Gastrocnemius medialis (tissue), 4 donors: ENCODE results near the gene GPC6. TPM values are rescaled to one million over a fixed set of nuclear protein-coding genes. Genes with fewer than 3 reads are reported as not detected.

Source experiments
- ATAC-seq, 2 donors: fragments of 150-250 bp; one replicate each; pipeline ENCODE4 v1.9.1; 2016
- DNase-seq, 2 donors: peaks; one replicate each; pipeline ENCODE4 v3.0.0-alpha.2; 2019
- H3K27ac ChIP-seq, 4 donors: fragments of 200-600 bp; sonication (generic); 1 replicate in 1 of 4; 2 replicates in 3 of 4; pipeline ENCODE4 v1.5.1; 2016 to 2018; ENCODE audit warnings: mild to moderate bottlenecking in 2 of 4, moderate library complexity in 1 of 4
- H3K27me3 ChIP-seq, 3 donors: fragments of 200-600 bp; sonication (generic) in 2 of 3; 1 replicate in 1 of 3; 2 replicates in 2 of 3; pipeline versions ENCODE4 v1.5.1 to v1.6.0; 2016 to 2019; ENCODE audit warnings: mild to moderate bottlenecking in 1 of 3, moderate library complexity in 1 of 3
- H3K36me3 ChIP-seq, 2 donors: fragments of 200-600 bp; sonication (generic) in 1 of 2; one replicate each; pipeline ENCODE4 v1.5.1; 2017 to 2018
- H3K4me1 ChIP-seq, 2 donors: fragments of 200-600 bp; sonication (generic) in 1 of 2; one replicate each; pipeline ENCODE4 v1.5.1; 2016 to 2017; ENCODE audit warnings: mild to moderate bottlenecking in 2 of 2
- H3K4me3 ChIP-seq, 4 donors: fragments of 200-600 bp; sonication (generic) in 3 of 4; 1 replicate in 1 of 4; 2 replicates in 3 of 4; pipeline ENCODE4 v1.5.1; 2016 to 2019; ENCODE audit warnings: mild to moderate bottlenecking in 2 of 4
- H3K9me3 ChIP-seq, 3 donors: fragments of 200-600 bp; sonication (generic) in 2 of 3; 1 replicate in 1 of 3; 2 replicates in 2 of 3; pipeline ENCODE4 v1.5.1; 2016 to 2019
- CTCF ChIP-seq, 5 experiments: fragments of 450-650 bp in 3 of 5; fragments of 200-600 bp in 2 of 5; sonication (generic) in 2 of 5; IDR thresholded peaks in 4 of 5; conservative IDR thresholded peaks in 1 of 5; 1 replicate in 4 of 5; 2 replicates in 1 of 5; pipeline ENCODE4 v1.5.1; 2016 to 2019; ENCODE audit warnings: antibody characterized with exemption in 5 of 5, mild to moderate bottlenecking in 3 of 5, moderate library complexity in 3 of 5
- POLR2A ChIP-seq, 2 donors: fragments of 450-650 bp; IDR thresholded peaks; one replicate each; pipeline ENCODE4 v1.6.1; 2017; ENCODE audit warnings: antibody characterized with exemption in 2 of 2, mild to moderate bottlenecking in 2 of 2, moderate library complexity in 2 of 2
- in situ Hi-C, 4 donors: fragments of 200-750 bp; cut with MboI; loops; one replicate each; pipeline versions ENCODE4 v1.15.0 to v1.8.0; 2017; ENCODE audit warnings: low sequenced_read_pairs in 4 of 4
- intact Hi-C: fragments of 100-400 bp; cut with DNase I; formaldehyde crosslinking; loops from one replicate; pipeline ENCODE4 v1.15.1; 2023; ENCODE audit warnings: low total_unique reads
- total RNA-seq, 4 donors: library from RNA; depleted of rRNA; stranded (reverse); fragments of >200 nt; gene quantifications; one replicate each; pipeline versions ENCODE4 v1.1.0 to v1.2.3, GENCODE V29; 2016

Gene GPC6
- total RNA-seq: under 1 TPM; 0.47 to 0.88 (median 0.59) TPM

GRCh38 chr13:93226623-93227279 is at the start of gene GPC6:
Gene GPC6, plus strand, starts transcription at chr13:93226807.
- peak; percentile 29 to 61 for ATAC-seq
- peaks cover 0 to 16% of the 10 kb centered on the region in 2 donors for H3K4me1 ChIP-seq
- H3K4me3 ChIP-seq: peak within 1 kb of the TSS; percentile 50 to 52 (median 51)
- in situ Hi-C loops (loop anchor here in 1 of 4 donors (25.0 kb wide), 1 partner anchor 1136 kb away; no protein-coding TSS in a partner anchor), intact Hi-C loops (no loop called here)
- H3K27me3 ChIP-seq: peaks cover 7 to 22% (median 21%) of the 10 kb centered on the region in 3 donors
- DNase-seq: no peak
- H3K27ac ChIP-seq: peak within 1 kb of the TSS; percentile 17 to 67 (median 58)
- TF ChIP-seq CTCF (IDR thresholded peaks at IDR 0.05 in 4 of 5, conservative IDR thresholded peaks at IDR 0.05 in 1 of 5): no peak
- TF ChIP-seq POLR2A (IDR thresholded peaks at IDR 0.05): no peak
- no peaks in the 10 kb centered on the region for H3K9me3 ChIP-seq
- H3K36me3 ChIP-seq: no peaks in the 10 kb centered on the region

- TF ChIP-seq POLR2A (IDR thresholded peaks at IDR 0.05) (no peak), CTCF (IDR thresholded peaks at IDR 0.05 in 4 of 5, conservative IDR thresholded peaks at IDR 0.05 in 1 of 5) (no peak)
- in situ Hi-C loops (no loop called here), intact Hi-C loops (no loop called here)
- H3K27me3 ChIP-seq: no peaks in the 10 kb centered on the region
- no peaks in the 10 kb centered on the region for H3K36me3 ChIP-seq
- no peak for ATAC-seq
- no peaks in the 10 kb centered on the region for H3K9me3 ChIP-seq
- no peak overlapping the region for H3K27ac ChIP-seq
- H3K4me3 ChIP-seq: no peak overlapping the region
- DNase-seq: no peak
- H3K4me1 ChIP-seq: no peaks in the 10 kb centered on the region
Observed at GRCh38 chr13:93180356-93180969, 46.1 kb upstream of the GPC6 start.

- Histone ChIP-seq H3K27ac (no peak overlapping the region), H3K27me3 (no peaks in the 10 kb centered on the region), H3K4me1 (no peaks in the 10 kb centered on the region), H3K9me3 (no peaks in the 10 kb centered on the region), H3K36me3 (no peaks in the 10 kb centered on the region), H3K4me3 (no peak overlapping the region)
- ATAC-seq: no peak
- in situ Hi-C loops (no loop called here), intact Hi-C loops (no loop called here)
- DNase-seq: no peak
- TF ChIP-seq POLR2A (IDR thresholded peaks at IDR 0.05): no peak
Observed at GRCh38 chr13:93182406-93182805, 44.2 kb upstream of the GPC6 start.

- TF ChIP-seq POLR2A (IDR thresholded peaks at IDR 0.05): no peak
- TF ChIP-seq CTCF (IDR thresholded peaks at IDR 0.05 in 4 of 5, conservative IDR thresholded peaks at IDR 0.05 in 1 of 5): no peak
- H3K27me3 ChIP-seq: no peaks in the 10 kb centered on the region
- intact Hi-C loops (no loop called here), in situ Hi-C loops (no loop called here)
- H3K27ac ChIP-seq: no peak overlapping the region
- H3K36me3 ChIP-seq: no peaks in the 10 kb centered on the region
- ATAC-seq: no peak
- H3K4me1 ChIP-seq: no peaks in the 10 kb centered on the region
- no peaks in the 10 kb centered on the region for H3K9me3 ChIP-seq
- no peak for DNase-seq
- no peak overlapping the region for H3K4me3 ChIP-seq
Observed at GRCh38 chr13:93183302-93183701, 43.3 kb upstream of the GPC6 start.

GRCh38 chr13:93190006-93190405 is 36.6 kb upstream of the GPC6 start:
- ATAC-seq: no peak
- DNase-seq: no peak
- TF ChIP-seq CTCF (IDR thresholded peaks at IDR 0.05 in 4 of 5, conservative IDR thresholded peaks at IDR 0.05 in 1 of 5): no peak
- TF ChIP-seq POLR2A (IDR thresholded peaks at IDR 0.05): no peak
- Histone ChIP-seq H3K9me3 (no peaks in the 10 kb centered on the region), H3K27ac (no peak overlapping the region), H3K4me3 (no peak overlapping the region), H3K4me1 (no peaks in the 10 kb centered on the region), H3K36me3 (no peaks in the 10 kb centered on the region), H3K27me3 (no peaks in the 10 kb centered on the region)
- intact Hi-C loops: no loop called here
- in situ Hi-C loops: no loop called here
